LHCN-M2 (cell line): ENCODE data around the gene IQCK. TPM values are rescaled to one million over a fixed set of nuclear protein-coding genes. Genes with fewer than 3 reads are reported as not detected.

Experiments
- DNase-seq: peaks from one replicate; pipeline ENCODE4 v3.0.0-alpha.2; 2012; ENCODE audit warnings: low read depth
- total RNA-seq: library from RNA; depleted of rRNA; stranded (reverse); fragments of >200 nt; gene quantifications from 2 replicates; pipeline ENCODE4 v1.2.3, GENCODE V29; 2014

The IQCK gene
- total RNA-seq, 1 experiment from 2014 or later: 11.7 TPM

- DNase-seq: peak; percentile 52
Measured at GRCh38 chr16:19835968-19836421, 117.9 kb downstream of the IQCK start.

GRCh38 chr16:19837331-19837980, 119.4 kb downstream of the IQCK start:
- DNase-seq: no peak

- no peak for DNase-seq
Measured at GRCh38 chr16:19837984-19838707, 120.1 kb downstream of the IQCK start.

- DNase-seq: peak; percentile 27
Measured at GRCh38 chr16:19840524-19841110, 122.5 kb downstream of the IQCK start.

GRCh38 chr16:19841184-19841583, 123.1 kb downstream of the IQCK start:
- DNase-seq: no peak

GRCh38 chr16:19842426-19843157, 124.5 kb downstream of the IQCK start:
- no peak for DNase-seq

- DNase-seq: peak; percentile 52
Measured at GRCh38 chr16:19843371-19843770, 125.3 kb downstream of the IQCK start.

GRCh38 chr16:19844945-19845641, 127.0 kb downstream of the IQCK start:
- peak; percentile 98 for DNase-seq

GRCh38 chr16:19846436-19846835, 128.4 kb downstream of the IQCK start:
- DNase-seq: no peak

- no peak for DNase-seq
Measured at GRCh38 chr16:19848756-19849155, 130.7 kb downstream of the IQCK start.

GRCh38 chr16:19850131-19850817, 132.2 kb downstream of the IQCK start:
- no peak for DNase-seq

- no peak for DNase-seq
Measured at GRCh38 chr16:19851476-19851875, 133.4 kb downstream of the IQCK start.

GRCh38 chr16:19853132-19853741, 135.2 kb downstream of the IQCK start:
- DNase-seq: no peak

- no peak for DNase-seq
Measured at GRCh38 chr16:19853742-19854542, 135.9 kb downstream of the IQCK start.

GRCh38 chr16:19854543-19854876, 136.4 kb downstream of the IQCK start:
- DNase-seq: no peak

- DNase-seq: no peak
Measured at GRCh38 chr16:19856120-19856519, 138.0 kb downstream of the IQCK start.

GRCh38 chr16:19857593-19858339, 139.7 kb downstream of the IQCK start:
- DNase-seq: no peak

GRCh38 chr16:19858340-19859018, 140.4 kb downstream of the IQCK start:
- no peak for DNase-seq
